GM23338 (cell line): Measurements from ENCODE around the gene SP8.

Source experiments
- CREB1 ChIP-seq: fragments of 250-450 bp; sonication (Bioruptor Pico); IDR thresholded peaks from 2 replicates; pipeline ENCODE4 v1.5.0; 2020; ENCODE audit warnings: low read depth, mild to moderate bottlenecking, moderate library complexity
- EZH2 ChIP-seq: fragments of 200-600 bp; sonication (generic); IDR thresholded peaks from one replicate; pipeline ENCODE4 v1.8.0; 2017; ENCODE audit warnings: antibody characterized with exemption, mild to moderate bottlenecking, low read depth; ENCODE audit not compliant: unreplicated experiment
- EZH2phosphoT487 ChIP-seq: fragments of 200-600 bp; sonication (generic); IDR thresholded peaks from one replicate; pipeline ENCODE4 v1.8.1; 2018; ENCODE audit warnings: antibody characterized with exemption; ENCODE audit not compliant: unreplicated experiment
- JUNB ChIP-seq: IDR thresholded peaks from one replicate; pipeline ENCODE4 v1.6.1; 2016; ENCODE audit warnings: antibody characterized with exemption; ENCODE audit not compliant: unreplicated experiment
- NANOG ChIP-seq: IDR thresholded peaks from 2 replicates; pipeline ENCODE4 v1.6.1; 2016; ENCODE audit warnings: antibody characterized with exemption, borderline replicate concordance
- POLR2AphosphoS5 ChIP-seq: IDR thresholded peaks from 2 replicates; pipeline ENCODE4 v1.6.1; 2016; ENCODE audit warnings: antibody characterized with exemption, low read depth
- STAT1 ChIP-seq: IDR thresholded peaks from one replicate; pipeline ENCODE4 v1.6.1; 2016; ENCODE audit warnings: antibody characterized with exemption; ENCODE audit not compliant: unreplicated experiment
- ZNF331 ChIP-seq: fragments of 250-450 bp; sonication (Bioruptor Pico); IDR thresholded peaks from 2 replicates; pipeline ENCODE4 v1.5.0; 2020; ENCODE audit warnings: low read depth, mild to moderate bottlenecking, moderate library complexity
- TF ChIP-seq, protein P1 (sequence below), 2 experiments: fragments of 200-600 bp in 1 of 2; sonication (generic) in 1 of 2; conservative IDR thresholded peaks; 2 replicates each; pipeline versions ENCODE4 v1.5.1 to v1.6.1; 2016 to 2017; ENCODE audit warnings: antibody characterized with exemption in 2 of 2, low read depth in 2 of 2, mild to moderate bottlenecking in 2 of 2, moderate library complexity in 1 of 2
- TF ChIP-seq, protein P2 (sequence below): IDR thresholded peaks from one replicate; pipeline ENCODE4 v1.6.1; 2018; ENCODE audit warnings: antibody characterized with exemption; ENCODE audit not compliant: unreplicated experiment
- TF ChIP-seq, protein P3 (sequence below): IDR thresholded peaks from 2 replicates; pipeline ENCODE4 v1.6.1; 2016; ENCODE audit warnings: antibody characterized with exemption

DNA sequence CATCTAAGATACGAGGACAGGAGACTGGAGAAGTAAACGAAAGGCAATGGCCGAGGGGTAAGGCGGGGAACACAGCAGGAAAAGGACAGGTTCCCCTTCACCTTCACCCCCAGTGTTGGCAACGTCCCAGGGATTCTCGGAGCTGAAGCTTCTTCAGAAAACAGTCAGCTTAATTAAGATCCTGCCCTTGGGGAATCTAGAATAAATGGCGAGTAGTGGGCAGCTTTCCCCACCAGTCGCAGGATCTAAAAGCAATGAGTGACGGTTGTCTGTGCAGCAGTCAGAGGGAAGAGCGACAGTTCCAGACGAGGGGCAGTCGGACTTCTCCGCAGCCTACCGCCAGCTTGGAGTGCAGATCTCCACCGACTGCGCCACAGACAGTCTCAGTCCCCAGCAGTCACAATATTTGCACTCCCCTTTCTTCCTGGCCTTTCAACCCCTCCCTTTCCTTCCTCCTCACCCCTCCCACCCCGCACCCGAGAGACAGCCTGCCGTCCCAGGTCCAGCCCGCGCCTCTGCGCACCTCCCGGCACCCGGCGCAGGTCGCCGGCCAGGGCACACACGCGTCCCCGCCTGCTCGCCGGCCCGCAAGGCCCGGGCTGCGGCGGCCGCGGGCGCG is 10.9 kb upstream of the SP8 start:
- TF ChIP-seq, protein P1, sequence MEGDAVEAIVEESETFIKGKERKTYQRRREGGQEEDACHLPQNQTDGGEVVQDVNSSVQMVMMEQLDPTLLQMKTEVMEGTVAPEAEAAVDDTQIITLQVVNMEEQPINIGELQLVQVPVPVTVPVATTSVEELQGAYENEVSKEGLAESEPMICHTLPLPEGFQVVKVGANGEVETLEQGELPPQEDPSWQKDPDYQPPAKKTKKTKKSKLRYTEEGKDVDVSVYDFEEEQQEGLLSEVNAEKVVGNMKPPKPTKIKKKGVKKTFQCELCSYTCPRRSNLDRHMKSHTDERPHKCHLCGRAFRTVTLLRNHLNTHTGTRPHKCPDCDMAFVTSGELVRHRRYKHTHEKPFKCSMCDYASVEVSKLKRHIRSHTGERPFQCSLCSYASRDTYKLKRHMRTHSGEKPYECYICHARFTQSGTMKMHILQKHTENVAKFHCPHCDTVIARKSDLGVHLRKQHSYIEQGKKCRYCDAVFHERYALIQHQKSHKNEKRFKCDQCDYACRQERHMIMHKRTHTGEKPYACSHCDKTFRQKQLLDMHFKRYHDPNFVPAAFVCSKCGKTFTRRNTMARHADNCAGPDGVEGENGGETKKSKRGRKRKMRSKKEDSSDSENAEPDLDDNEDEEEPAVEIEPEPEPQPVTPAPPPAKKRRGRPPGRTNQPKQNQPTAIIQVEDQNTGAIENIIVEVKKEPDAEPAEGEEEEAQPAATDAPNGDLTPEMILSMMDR (conservative IDR thresholded peaks at IDR 0.05; ENCODE audit: low read depth in 2 of 2), result no peak
- TF ChIP-seq CREB1 (no peak), EZH2phosphoT487 (no peak), EZH2 (peak; percentile 9), POLR2AphosphoS5 (no peak; the same call in none of the 2 replicates), JUNB (no peak), ZNF331 (CRISPR knock-in tag) (no peak), STAT1 (no peak), NANOG (no peak)
- TF ChIP-seq, protein P2, sequence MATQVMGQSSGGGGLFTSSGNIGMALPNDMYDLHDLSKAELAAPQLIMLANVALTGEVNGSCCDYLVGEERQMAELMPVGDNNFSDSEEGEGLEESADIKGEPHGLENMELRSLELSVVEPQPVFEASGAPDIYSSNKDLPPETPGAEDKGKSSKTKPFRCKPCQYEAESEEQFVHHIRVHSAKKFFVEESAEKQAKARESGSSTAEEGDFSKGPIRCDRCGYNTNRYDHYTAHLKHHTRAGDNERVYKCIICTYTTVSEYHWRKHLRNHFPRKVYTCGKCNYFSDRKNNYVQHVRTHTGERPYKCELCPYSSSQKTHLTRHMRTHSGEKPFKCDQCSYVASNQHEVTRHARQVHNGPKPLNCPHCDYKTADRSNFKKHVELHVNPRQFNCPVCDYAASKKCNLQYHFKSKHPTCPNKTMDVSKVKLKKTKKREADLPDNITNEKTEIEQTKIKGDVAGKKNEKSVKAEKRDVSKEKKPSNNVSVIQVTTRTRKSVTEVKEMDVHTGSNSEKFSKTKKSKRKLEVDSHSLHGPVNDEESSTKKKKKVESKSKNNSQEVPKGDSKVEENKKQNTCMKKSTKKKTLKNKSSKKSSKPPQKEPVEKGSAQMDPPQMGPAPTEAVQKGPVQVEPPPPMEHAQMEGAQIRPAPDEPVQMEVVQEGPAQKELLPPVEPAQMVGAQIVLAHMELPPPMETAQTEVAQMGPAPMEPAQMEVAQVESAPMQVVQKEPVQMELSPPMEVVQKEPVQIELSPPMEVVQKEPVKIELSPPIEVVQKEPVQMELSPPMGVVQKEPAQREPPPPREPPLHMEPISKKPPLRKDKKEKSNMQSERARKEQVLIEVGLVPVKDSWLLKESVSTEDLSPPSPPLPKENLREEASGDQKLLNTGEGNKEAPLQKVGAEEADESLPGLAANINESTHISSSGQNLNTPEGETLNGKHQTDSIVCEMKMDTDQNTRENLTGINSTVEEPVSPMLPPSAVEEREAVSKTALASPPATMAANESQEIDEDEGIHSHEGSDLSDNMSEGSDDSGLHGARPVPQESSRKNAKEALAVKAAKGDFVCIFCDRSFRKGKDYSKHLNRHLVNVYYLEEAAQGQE, result no peak
- TF ChIP-seq, protein P3, sequence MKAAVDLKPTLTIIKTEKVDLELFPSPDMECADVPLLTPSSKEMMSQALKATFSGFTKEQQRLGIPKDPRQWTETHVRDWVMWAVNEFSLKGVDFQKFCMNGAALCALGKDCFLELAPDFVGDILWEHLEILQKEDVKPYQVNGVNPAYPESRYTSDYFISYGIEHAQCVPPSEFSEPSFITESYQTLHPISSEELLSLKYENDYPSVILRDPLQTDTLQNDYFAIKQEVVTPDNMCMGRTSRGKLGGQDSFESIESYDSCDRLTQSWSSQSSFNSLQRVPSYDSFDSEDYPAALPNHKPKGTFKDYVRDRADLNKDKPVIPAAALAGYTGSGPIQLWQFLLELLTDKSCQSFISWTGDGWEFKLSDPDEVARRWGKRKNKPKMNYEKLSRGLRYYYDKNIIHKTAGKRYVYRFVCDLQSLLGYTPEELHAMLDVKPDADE, result no peak
